Coronary artery (tissue), 2 donors: ENCODE measurements around the gene HLTF.
"Not testable (repeated sequence)": the region's sequence is repeated elsewhere in the genome, so short reads cannot be mapped to it uniquely, and the experiment has no call there.

Source experiments
- DNase-seq: peaks from one replicate; pipeline ENCODE4 v3.0.0-alpha.2; 2017; ENCODE audit warnings: low spot score
- H3K27ac ChIP-seq, 2 donors: fragments of 200-600 bp; sonication (generic); one replicate each; pipeline ENCODE4 v1.5.1; 2016 to 2019
- H3K4me3 ChIP-seq: fragments of 200-600 bp; sonication (generic); 2 replicates; pipeline ENCODE4 v1.5.1; 2016; ENCODE audit warnings: mild to moderate bottlenecking, moderate library complexity
- CTCF ChIP-seq: fragments of 200-600 bp; sonication (generic); IDR thresholded peaks from one replicate; pipeline ENCODE4 v1.5.1; 2019; ENCODE audit warnings: antibody characterized with exemption

Gene HLTF

DNA sequence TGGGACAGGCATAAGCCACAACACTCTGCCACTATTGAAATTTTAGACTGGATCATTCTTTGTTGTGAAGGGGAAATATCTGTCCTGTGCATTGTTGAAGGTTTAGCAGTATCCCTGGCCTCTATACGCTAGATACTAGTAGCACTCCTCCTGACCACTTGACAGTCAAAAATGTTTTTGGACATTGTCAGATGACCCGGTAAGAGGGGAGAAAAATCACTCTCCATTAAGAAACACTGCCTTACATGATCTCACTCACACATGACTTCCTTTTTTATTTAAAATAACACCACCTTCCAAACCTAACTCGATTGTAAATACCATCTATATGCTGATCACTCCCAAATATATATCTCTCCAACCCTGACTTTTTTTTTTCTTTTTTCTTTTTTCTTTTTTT lies 15.3 kb upstream of the HLTF start:
- no peak for DNase-seq
- TF ChIP-seq CTCF = no peak
- no peak overlapping the region for H3K27ac ChIP-seq
- H3K4me3 ChIP-seq = no peak overlapping the region

DNA sequence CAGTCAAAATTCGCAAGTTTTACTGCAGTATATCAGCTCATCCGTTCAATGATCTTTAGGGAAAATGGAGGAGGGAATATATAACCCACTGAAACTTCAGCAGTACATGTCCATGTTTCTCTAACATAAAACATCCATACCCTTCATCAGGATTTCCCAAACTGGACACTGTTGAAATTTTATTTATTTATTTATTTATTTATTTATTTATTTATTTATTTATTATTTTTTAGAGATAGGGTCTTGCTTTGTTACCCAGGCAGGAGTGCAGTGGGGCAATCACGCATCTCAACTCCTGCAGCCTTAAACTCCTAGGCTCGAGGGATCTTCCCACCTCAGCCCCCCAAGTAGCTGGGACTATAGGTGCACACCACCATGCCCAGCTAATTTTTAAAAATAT lies 14.8 kb upstream of the HLTF start:
- TF ChIP-seq CTCF = no peak
- no peak overlapping the region for H3K4me3 ChIP-seq
- H3K27ac ChIP-seq = no peak overlapping the region
- DNase-seq = no peak

DNA sequence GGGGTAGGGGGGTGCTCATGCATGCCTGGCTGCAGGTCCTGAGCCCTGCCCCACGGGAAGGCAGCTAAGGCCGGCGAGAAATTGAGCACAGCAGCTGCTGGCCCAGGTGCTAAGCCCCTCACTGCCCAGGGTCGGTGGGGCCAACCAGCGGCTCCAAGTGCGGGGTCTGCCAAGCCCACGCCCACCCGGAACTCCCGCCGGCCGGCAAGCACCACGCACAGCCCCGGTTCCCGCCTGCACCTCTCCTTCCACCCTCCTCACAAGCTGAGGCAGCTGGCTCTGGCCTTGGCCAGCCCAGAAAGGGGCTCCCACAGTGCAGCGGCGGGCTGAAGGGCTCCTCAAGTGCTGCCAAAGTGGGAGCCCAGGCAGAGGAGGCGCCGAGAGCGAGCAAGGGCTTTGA lies 11.7 kb upstream of the HLTF start:
- DNase-seq, H3K27ac ChIP-seq, H3K4me3 ChIP-seq: not testable (repeated sequence)

- Histone ChIP-seq H3K4me3 (no peak overlapping the region), H3K27ac (no peak overlapping the region)
- no peak for TF ChIP-seq CTCF
- no peak for DNase-seq
Measured at GRCh38 chr3:149095487-149095886, 9.2 kb upstream of the HLTF start.

DNA sequence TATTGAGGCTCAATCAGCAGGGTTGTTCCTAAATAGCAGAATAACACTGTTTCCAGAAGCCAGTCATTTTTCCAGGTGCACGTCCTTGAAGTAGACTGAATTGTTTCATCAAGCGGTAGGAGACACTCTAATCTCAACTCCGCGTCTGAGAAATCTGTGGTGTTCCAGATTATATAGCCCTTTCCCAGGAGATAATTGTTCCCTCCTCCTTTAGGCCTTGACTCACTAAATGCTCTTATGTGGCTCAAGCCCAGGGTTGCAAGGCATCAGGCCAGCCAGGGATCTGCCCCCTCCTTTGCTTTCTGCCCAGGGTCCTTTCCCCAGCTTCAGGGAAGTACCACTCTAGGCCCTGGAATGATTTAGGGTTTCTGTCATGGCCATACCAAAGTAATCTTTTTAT lies 5.7 kb upstream of the HLTF start:
- no peak overlapping the region for H3K27ac ChIP-seq
- no peak for DNase-seq
- TF ChIP-seq CTCF = no peak
- no peak overlapping the region for H3K4me3 ChIP-seq

DNA sequence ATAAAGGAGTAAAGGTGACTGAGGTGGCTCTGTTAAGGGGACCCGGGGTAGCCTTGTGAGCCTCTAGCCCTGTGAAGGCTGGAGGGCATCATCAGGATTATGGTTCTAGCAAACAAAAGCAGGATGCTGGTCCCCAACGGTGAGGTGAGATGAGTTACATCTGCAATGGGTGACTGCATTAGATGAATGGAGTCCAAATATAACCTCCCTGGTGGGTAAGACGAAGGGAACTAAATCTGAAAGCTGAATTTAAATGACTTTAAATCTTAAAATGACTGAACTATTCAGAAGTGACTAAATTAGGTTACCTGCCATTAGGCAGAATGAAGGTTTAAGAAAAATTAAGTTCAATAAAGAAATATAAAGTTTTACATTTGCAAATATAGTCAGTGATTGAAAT lies 4.6 kb upstream of the HLTF start:
- H3K4me3 ChIP-seq = no peak overlapping the region
- TF ChIP-seq CTCF = no peak
- no peak overlapping the region for H3K27ac ChIP-seq
- no peak for DNase-seq

DNA sequence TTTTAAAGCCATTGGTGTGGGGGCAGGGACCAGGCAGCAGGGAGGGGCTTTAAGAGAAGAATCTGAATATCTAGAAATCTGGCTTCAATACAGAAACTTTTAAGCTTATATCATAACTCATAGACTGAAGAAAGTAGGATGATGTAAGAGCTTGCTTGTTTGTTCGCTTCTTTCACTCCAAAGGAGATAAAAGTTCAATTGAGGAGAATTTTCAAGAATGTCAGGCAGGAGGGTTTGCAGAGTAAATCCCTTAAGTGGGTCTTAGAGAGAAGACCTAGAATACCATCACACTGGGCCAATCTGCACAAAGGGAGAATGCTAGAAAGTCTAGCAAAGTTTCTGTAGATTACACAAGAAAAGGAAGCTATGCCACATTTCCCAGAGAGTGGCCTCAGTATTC lies 4.1 kb upstream of the HLTF start:
- no peak overlapping the region for H3K27ac ChIP-seq
- H3K4me3 ChIP-seq = no peak overlapping the region
- TF ChIP-seq CTCF = no peak
- DNase-seq = no peak

DNA sequence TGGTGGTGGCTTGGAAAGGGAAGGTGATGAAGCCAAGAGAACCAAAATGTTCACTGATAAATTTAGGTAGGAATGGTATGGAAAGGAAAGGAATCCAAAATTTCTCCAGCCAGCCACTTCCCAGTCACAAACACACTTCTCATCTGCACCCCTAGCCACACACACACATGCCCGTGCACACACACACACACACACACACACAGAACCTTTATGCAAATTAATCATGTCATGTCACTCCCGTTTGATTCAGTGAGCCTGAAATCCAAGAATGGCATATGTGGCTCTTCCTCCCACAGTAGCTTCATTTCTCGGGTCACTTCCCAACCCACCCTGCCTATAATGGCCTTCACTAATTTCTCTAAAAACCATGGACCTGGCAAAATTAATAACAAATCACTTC lies 3.1 kb upstream of the HLTF start:
- Histone ChIP-seq H3K4me3 (no peak overlapping the region), H3K27ac (no peak overlapping the region)
- TF ChIP-seq CTCF = no peak
- DNase-seq = no peak
